ENCODE data around the gene RTN3.
"Not testable (repeated sequence)": the region's sequence is repeated elsewhere in the genome, so short reads cannot be mapped to it uniquely, and the experiment has no call there.

Gene RTN3

GRCh38 chr11:63766531-63767235 is 85.4 kb downstream of the RTN3 start:
- no peak for FAIRE-seq
- no peak for DNase-seq (ENCODE audit: extremely low spot score, insufficient read length, low read depth)

GRCh38 chr11:63767267-63767564 is 85.9 kb downstream of the RTN3 start:
- FAIRE-seq: peak; percentile 71

GRCh38 chr11:63767565-63768236 is 86.4 kb downstream of the RTN3 start:
- DNase-seq (ENCODE audit: extremely low spot score, insufficient read length, low read depth) (no peak), FAIRE-seq (no peak)

More at GRCh38 chr11:63767267-63767564, 85.9 kb downstream of the RTN3 start:
- no peak for DNase-seq (ENCODE audit: extremely low spot score, insufficient read length, low read depth)

- FAIRE-seq (no peak), DNase-seq (ENCODE audit: extremely low spot score, insufficient read length, low read depth) (peak; percentile 70)
Observed at GRCh38 chr11:63768237-63769041, 87.1 kb downstream of the RTN3 start, which contains the start of gene ZFTA. Gene ZFTA (minus strand): TSS chr11:63768775. CDS start chr11:63768622, 153 bp downstream.

GRCh38 chr11:63769042-63769713 is 87.9 kb downstream of the RTN3 start:
- DNase-seq (ENCODE audit: extremely low spot score, insufficient read length, low read depth) (no peak), FAIRE-seq (no peak)

- FAIRE-seq (no peak), DNase-seq (ENCODE audit: extremely low spot score, insufficient read length, low read depth) (no peak)
Observed at GRCh38 chr11:63769714-63770455, 88.6 kb downstream of the RTN3 start.

GRCh38 chr11:63770763-63771162 is 89.5 kb downstream of the RTN3 start:
- FAIRE-seq: no peak
- no peak for DNase-seq (ENCODE audit: extremely low spot score, insufficient read length, low read depth)

GRCh38 chr11:63771741-63772318 is 90.5 kb downstream of the RTN3 start:
- not testable (repeated sequence) for FAIRE-seq; DNase-seq (ENCODE audit: extremely low spot score, insufficient read length, low read depth)

- FAIRE-seq: no peak
- DNase-seq (ENCODE audit: extremely low spot score, insufficient read length, low read depth): no peak
Observed at GRCh38 chr11:63775191-63775590, 93.9 kb downstream of the RTN3 start.

GRCh38 chr11:63779039-63779438 is 97.7 kb downstream of the RTN3 start:
- FAIRE-seq: no peak
- DNase-seq (ENCODE audit: extremely low spot score, insufficient read length, low read depth): no peak

- no peak for FAIRE-seq
Observed at GRCh38 chr11:63782749-63783148, 101.4 kb downstream of the RTN3 start.

GRCh38 chr11:63783925-63784592 is 102.8 kb downstream of the RTN3 start:
- FAIRE-seq (no peak), DNase-seq (ENCODE audit: extremely low spot score, insufficient read length, low read depth) (no peak)

More at GRCh38 chr11:63782749-63783148, 101.4 kb downstream of the RTN3 start:
- no peak for DNase-seq (ENCODE audit: extremely low spot score, insufficient read length, low read depth)

- DNase-seq (ENCODE audit: extremely low spot score, insufficient read length, low read depth) (no peak), FAIRE-seq (no peak)
Observed at GRCh38 chr11:63785823-63786222, 104.5 kb downstream of the RTN3 start.

GRCh38 chr11:63791495-63792167 is 110.3 kb downstream of the RTN3 start:
- DNase-seq (ENCODE audit: extremely low spot score, insufficient read length, low read depth) (no peak), FAIRE-seq (no peak)

- no peak for FAIRE-seq
- no peak for DNase-seq (ENCODE audit: extremely low spot score, insufficient read length, low read depth)
Observed at GRCh38 chr11:63793161-63793560, 111.9 kb downstream of the RTN3 start.

GRCh38 chr11:63795066-63795465 is 113.8 kb downstream of the RTN3 start:
- DNase-seq (ENCODE audit: extremely low spot score, insufficient read length, low read depth) (no peak), FAIRE-seq (no peak)

- FAIRE-seq: no peak
- no peak for DNase-seq (ENCODE audit: extremely low spot score, insufficient read length, low read depth)
Observed at GRCh38 chr11:63800921-63801320, 119.6 kb downstream of the RTN3 start.

All from GM18507 (cell line).